ENCODE measurements around the gene CAP1.
"Not testable (repeated sequence)": the region's sequence is repeated elsewhere in the genome, so short reads cannot be mapped to it uniquely, and the experiment has no call there.

CAP1 gene

GRCh38 chr1:40032240-40032891 lies 8.2 kb upstream of the CAP1 start:
- peak in 1 of 4 experiments; percentile 11 for DNase-seq

- no peak for DNase-seq
Observed at GRCh38 chr1:40034869-40035268, 5.7 kb upstream of the CAP1 start.

- DNase-seq, result no peak
Observed at GRCh38 chr1:40036574-40036973, 4.0 kb upstream of the CAP1 start.

GRCh38 chr1:40037254-40037653 lies 3.3 kb upstream of the CAP1 start:
- not testable (repeated sequence) for DNase-seq

GRCh38 chr1:40038697-40039096 lies 1.8 kb upstream of the CAP1 start:
- no peak for DNase-seq

GRCh38 chr1:40039245-40039756 lies 1.2 kb upstream of the CAP1 start:
- DNase-seq, result no peak

- DNase-seq, result peak; percentile 39 to 63 (median 45)
Observed at GRCh38 chr1:40039757-40040510, 595 bp upstream of the CAP1 start.

- DNase-seq, result no peak
Observed at GRCh38 chr1:40041466-40041838, 923 bp downstream of the CAP1 start.

GRCh38 chr1:40042341-40042740 lies 1.8 kb downstream of the CAP1 start:
- no peak for DNase-seq

- DNase-seq, result no peak
Observed at GRCh38 chr1:40044110-40044509, 3.6 kb downstream of the CAP1 start.

- DNase-seq, result no peak
Observed at GRCh38 chr1:40045182-40045581, 4.7 kb downstream of the CAP1 start.

- no peak for DNase-seq
Observed at GRCh38 chr1:40045766-40046165, 5.2 kb downstream of the CAP1 start.

- DNase-seq, result no peak
Observed at GRCh38 chr1:40047276-40047675, 6.7 kb downstream of the CAP1 start.

GRCh38 chr1:40047769-40048168 lies 7.2 kb downstream of the CAP1 start:
- DNase-seq, result no peak

- no peak for DNase-seq
Observed at GRCh38 chr1:40049725-40050124, 9.2 kb downstream of the CAP1 start.

- no peak for DNase-seq
Observed at GRCh38 chr1:40050863-40051262, 10.3 kb downstream of the CAP1 start.

GRCh38 chr1:40053138-40053887 lies 12.8 kb downstream of the CAP1 start:
- no peak for DNase-seq

- DNase-seq, result no peak
Observed at GRCh38 chr1:40056519-40057309, 16.2 kb downstream of the CAP1 start.

- no peak for DNase-seq
Observed at GRCh38 chr1:40057310-40058030, 16.9 kb downstream of the CAP1 start.

GRCh38 chr1:40058097-40058452 lies 17.5 kb downstream of the CAP1 start:
- no peak for DNase-seq

- DNase-seq, result no peak
Observed at GRCh38 chr1:40058453-40059337, 18.2 kb downstream of the CAP1 start.

All from activated CD4-positive, CD25-positive, alpha-beta regulatory T cell (primary cell).